Natural killer cell treated with Interleukin-12 subunit alpha and Interleukin-12 subunit beta and Interleukin-15 and Interleukin-18, amount 100 ng/mL, for 72 hours (primary cell): ENCODE measurements around the gene ADIRF. TPM values are rescaled to one million over a fixed set of nuclear protein-coding genes. Genes with fewer than 3 reads are reported as not detected.
"Not testable (repeated sequence)": the region's sequence is repeated elsewhere in the genome, so short reads cannot be mapped to it uniquely, and the experiment has no call there.

Source experiments
- ATAC-seq, 2 donors: fragments of 150-1000 bp; cut with Tn5 transposase in 1 of 2; sonication (Bioruptor Pico), chemical (Tn5 transposase) in 1 of 2; 2 replicates each; pipeline ENCODE4 v1.10.0; 2021
- DNase-seq: peaks from one replicate; pipeline ENCODE4 v3.0.0; 2022; ENCODE audit warnings: low spot score
- H3K27ac Mint-ChIP-seq, 2 donors: 1 replicate in 1 of 2; 2 replicates in 1 of 2; pipeline ENCODE4 v1.8.0; 2022; ENCODE audit warnings: mixed read lengths in 2 of 2, mild to moderate bottlenecking in 1 of 2, moderate library complexity in 1 of 2
- H3K27me3 Mint-ChIP-seq, 2 donors: 1 replicate in 1 of 2; 2 replicates in 1 of 2; pipeline ENCODE4 v1.8.0; 2022; ENCODE audit warnings: mixed read lengths in 2 of 2
- H3K36me3 Mint-ChIP-seq: one replicate; pipeline ENCODE4 v1.8.0; 2022; ENCODE audit warnings: mixed read lengths
- H3K4me1 Mint-ChIP-seq, 2 donors: 1 replicate in 1 of 2; 2 replicates in 1 of 2; pipeline ENCODE4 v1.8.0; 2022; ENCODE audit warnings: low read depth in 2 of 2, mixed read lengths in 2 of 2, mild to moderate bottlenecking in 1 of 2
- H3K4me3 Mint-ChIP-seq: one replicate; pipeline ENCODE4 v1.8.0; 2022; ENCODE audit warnings: mixed read lengths
- H3K9me3 Mint-ChIP-seq: 2 replicates; pipeline ENCODE4 v1.8.0; 2022; ENCODE audit warnings: mixed read lengths
- total RNA-seq, 2 donors: library from RNA; stranded (reverse); gene quantifications; one replicate each; pipeline ENCODE4 v1.2.3, GENCODE V29; 2022

ADIRF gene
- total RNA-seq, 2 donors from 2014 or later: not detected

DNA sequence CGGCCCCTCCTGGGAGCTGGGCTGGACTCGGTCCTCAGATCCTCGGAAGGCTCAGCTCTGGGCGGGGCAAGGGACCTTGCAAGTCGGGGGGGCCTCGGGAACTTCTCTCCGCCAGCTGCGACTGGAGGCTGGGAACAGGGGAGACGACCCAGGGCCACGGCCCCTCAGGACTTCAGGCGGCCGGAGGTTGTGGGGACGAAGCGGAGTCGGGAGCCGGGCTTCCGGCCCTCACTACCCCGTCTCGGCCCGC, 2.6 kb downstream of the ADIRF start:
- Mint-ChIP-seq H3K4me3 (peak overlapping the region; percentile 62), H3K27ac (no peak overlapping the region), H3K4me1 (peaks cover 12 to 18% of the 10 kb centered on the region in 2 donors), H3K27me3 (peaks cover 8 to 17% of the 10 kb centered on the region in 2 donors), H3K36me3 (no peaks in the 10 kb centered on the region), H3K9me3 (no peaks in the 10 kb centered on the region)
- DNase-seq (no peak), ATAC-seq (no peak)

DNA sequence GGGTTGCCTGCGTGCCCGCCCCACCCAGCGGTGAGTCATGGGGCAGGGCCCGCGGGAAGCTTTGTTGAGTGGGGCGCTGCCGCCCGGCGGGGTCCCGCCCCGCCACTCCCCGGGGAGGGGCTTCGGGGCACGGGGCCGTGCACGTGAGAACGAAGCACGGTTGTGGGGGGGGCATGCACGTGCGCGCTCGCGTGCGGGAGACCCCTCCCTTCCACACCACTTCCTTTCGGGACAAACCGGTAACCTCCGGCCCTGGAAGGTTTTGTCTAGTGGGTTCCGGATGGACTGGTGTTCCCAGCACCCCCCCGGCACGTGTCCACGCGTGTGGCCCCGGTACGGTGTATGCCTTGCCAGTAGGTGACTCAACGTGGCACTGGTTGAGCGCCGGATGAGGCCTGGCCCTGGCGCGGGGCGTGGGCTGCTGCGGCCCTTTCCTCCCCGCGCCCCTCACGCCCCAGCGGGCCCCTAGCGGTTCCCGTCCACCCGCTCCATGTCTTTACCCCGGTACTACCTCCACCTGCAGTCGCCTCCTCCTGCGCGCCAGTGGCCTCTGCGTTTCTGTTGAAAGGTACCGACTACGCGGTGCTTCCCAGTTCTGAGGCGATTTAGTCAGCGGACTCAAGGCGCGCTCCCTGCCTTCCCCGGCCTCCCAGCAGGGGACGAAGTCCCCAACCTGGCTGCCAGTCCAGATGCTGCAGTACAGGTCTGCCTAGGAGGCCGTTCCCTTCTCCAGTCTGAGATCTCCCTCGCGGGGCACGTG, 3.1 kb downstream of the ADIRF start:
- Mint-ChIP-seq H3K9me3 (no peaks in the 10 kb centered on the region), H3K4me3 (peak overlapping the region; percentile 83), H3K27me3 (peaks cover 8 to 16% of the 10 kb centered on the region in 2 donors), H3K27ac (peak overlapping the region; percentile 64 to 79), H3K36me3 (no peaks in the 10 kb centered on the region), H3K4me1 (peaks cover 12 to 14% of the 10 kb centered on the region in 2 donors)
- peak; percentile 86 for DNase-seq
- peak; percentile 94 for ATAC-seq

DNA sequence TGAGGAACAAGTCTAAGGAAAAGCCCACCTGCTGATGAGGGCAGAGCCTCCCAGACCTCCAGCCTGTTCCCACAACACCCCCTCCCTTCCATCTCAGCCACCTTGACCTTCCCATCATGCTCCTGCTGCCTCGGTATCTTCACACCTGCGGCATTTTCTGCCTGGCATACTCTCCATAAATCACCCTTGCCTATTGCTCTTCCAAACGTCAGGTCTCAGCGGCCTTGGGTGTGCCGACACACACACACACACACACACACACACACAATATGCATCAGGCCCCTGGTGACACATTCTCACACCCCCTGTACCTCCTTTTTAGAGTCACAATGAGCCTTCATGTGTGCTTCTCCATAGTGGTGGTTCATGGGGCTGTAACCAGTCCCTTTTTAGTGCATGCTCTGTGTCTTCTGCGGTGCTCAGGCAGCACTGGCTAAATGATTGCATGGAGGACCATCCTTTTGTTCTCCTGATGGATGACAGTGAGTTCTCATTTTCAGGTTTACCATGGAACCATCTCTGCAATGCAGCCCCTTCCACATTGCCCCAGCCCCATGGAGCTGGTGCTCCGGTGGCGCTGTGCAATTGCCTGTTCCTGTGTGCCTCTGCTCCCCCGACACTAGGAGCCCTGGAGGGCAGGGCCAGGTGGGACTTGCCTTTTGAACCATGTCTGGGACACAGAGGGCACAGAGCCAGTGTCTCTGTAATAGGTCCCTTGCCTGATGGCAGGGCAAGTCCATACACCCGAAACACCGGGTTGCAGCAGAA, 4.5 kb downstream of the ADIRF start:
- peaks cover 11 to 12% of the 10 kb centered on the region in 2 donors for H3K4me1 Mint-ChIP-seq
- DNase-seq: no peak

DNA sequence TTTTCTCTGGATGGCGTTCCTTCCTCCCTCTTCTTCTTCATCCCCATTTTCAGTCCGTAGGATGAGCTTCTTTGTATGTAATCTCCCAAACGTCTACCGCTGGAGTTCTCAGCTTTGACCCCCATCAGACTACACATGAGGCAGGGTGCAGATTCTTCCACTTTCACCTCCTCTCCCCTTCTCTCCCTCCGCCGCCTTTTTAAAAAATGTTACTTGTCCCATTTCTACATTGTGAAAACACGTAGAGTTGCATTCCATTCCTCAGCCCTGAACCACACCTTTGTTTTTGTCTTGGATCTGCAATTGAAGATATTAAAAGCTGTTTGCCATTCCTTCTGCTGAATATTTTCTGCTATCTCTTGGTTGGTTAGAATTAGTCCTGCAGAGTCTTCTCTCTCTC, 6.2 kb downstream of the ADIRF start:
- Mint-ChIP-seq H3K4me1 (peaks cover 11 to 12% of the 10 kb centered on the region in 2 donors), H3K27ac (no peak overlapping the region), H3K9me3 (no peaks in the 10 kb centered on the region), H3K36me3 (no peaks in the 10 kb centered on the region), H3K4me3 (no peak overlapping the region), H3K27me3 (peaks cover 8 to 17% of the 10 kb centered on the region in 2 donors)
- DNase-seq: no peak
- no peak for ATAC-seq

More for the DNA sequence above, 4.5 kb downstream of the ADIRF start:
- Mint-ChIP-seq H3K27ac (no peak overlapping the region), H3K9me3 (no peaks in the 10 kb centered on the region), H3K27me3 (peaks cover 8 to 17% of the 10 kb centered on the region in 2 donors), H3K4me3 (peak overlapping the region; percentile 39), H3K36me3 (no peaks in the 10 kb centered on the region)
- ATAC-seq: no peak

DNA sequence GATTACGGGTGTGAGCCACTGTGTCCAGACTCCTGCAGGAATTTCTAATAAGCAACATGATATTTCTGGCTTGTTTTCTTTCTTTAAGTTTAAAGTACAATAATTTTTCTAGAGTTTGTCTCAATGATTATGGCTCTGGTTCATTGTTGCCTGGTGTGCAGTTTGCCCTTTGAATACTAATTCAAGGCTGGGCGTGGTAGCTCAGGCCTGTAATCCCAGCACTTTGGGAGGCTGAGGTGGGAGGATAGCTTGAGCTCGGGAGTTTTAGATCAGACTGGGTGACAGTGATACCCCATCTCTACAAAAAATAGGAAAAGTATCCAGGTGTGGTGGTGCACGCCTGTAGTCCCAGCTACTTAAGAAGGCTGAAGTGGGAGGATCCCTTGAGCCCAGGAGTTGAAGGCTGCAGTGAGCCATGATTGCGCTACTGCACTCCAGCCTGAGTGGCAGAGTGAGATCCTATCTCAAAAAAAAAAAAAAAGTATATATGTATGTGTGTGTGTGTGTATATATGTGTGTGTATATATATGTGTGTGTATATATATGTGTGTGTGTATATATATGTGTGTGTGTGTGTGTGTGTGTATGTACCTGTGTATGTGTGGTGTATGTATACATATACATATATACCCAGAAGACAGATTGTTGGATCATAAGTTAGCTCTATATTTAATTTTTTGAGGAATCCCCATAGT, 8.2 kb downstream of the ADIRF start:
- Mint-ChIP-seq H3K4me3 (no peak overlapping the region), H3K36me3 (no peaks in the 10 kb centered on the region), H3K9me3 (no peaks in the 10 kb centered on the region), H3K27me3 (peaks cover 8 to 21% of the 10 kb centered on the region in 2 donors), H3K4me1 (peaks cover 11% of the 10 kb centered on the region in 2 donors), H3K27ac (no peak overlapping the region)
- ATAC-seq (no peak), DNase-seq (no peak)

DNA sequence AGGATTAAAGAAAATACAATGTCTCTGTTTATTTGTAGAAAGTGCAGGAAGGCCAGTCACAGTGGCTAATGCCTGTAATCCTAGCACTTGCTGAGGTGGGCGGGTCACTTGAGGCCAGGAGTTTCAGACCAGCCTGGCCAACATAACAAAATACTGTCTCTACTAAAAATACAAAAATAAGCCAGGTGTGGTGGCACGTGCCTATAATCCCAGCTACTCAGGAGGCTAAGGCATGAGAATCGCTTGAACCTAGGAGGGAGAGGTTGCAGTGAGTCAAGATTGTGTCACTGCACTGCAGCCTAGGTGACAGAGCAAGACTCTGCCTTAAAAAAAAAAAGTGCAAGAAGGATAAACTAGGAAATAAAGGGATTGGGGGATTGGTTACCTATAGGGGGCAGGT, 10.2 kb downstream of the ADIRF start:
- not testable (repeated sequence) for H3K4me3 Mint-ChIP-seq, H3K27ac Mint-ChIP-seq, H3K4me1 Mint-ChIP-seq, H3K9me3 Mint-ChIP-seq, DNase-seq, ATAC-seq, H3K36me3 Mint-ChIP-seq
- H3K27me3 Mint-ChIP-seq: peaks cover 0 to 24% of the 10 kb centered on the region in 2 donors

DNA sequence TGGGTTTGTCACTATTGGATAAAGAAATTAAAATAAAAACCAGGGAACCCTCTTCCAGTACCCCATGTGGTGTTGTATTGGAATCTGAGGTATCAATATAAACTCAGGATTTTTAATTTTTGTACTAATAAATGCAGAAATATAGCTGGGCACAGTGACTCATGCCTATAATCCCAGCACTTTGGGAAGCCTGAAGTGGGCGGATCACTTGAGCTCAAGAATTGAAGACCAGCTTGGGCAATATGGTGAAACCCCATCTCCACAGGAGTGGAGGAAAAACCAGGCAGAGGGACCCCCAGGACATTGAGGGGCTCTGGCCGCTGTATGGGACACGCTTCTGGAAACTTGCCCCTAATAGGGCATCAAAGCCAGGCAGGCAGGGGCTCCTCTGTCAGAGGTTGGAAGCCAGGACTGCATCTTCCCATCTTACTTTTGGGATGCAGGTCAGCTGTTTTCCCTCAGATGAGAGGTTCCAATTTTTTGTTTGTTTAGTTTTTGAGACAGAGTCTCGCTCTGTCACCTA, 11.1 kb downstream of the ADIRF start:
- DNase-seq (no peak), ATAC-seq (no peak)
- no peaks in the 10 kb centered on the region for H3K36me3 Mint-ChIP-seq
- H3K4me1 Mint-ChIP-seq: no peaks in the 10 kb centered on the region
- no peak overlapping the region for H3K27ac Mint-ChIP-seq
- peaks cover 0 to 22% of the 10 kb centered on the region in 2 donors for H3K27me3 Mint-ChIP-seq
- H3K9me3 Mint-ChIP-seq: no peaks in the 10 kb centered on the region
- H3K4me3 Mint-ChIP-seq: no peak overlapping the region

DNA sequence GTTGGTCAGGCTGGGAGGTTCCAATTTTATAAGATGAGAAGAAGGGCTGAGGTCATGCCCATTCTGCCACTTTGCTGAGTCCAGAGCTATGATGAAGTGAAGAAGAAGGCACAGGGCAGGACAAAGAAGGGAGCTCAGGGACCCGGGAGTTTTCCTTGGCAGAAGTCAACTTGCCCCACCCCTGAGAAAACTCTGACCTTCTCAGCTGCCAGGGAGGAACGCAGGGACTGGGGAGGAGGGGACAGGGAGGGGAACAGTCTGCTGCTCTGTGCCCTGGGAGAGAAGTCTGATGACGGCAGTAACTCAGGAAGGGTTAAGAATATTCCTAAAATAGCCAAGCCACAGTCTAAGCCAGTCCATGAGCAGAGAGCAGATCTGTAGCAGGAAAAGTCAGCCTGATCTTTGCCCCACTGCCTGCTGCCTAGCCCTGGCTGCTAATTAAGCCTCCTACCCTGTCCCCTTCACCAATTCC, 11.7 kb downstream of the ADIRF start:
- Mint-ChIP-seq H3K27me3 (peaks cover 0 to 17% of the 10 kb centered on the region in 2 donors), H3K4me3 (no peak overlapping the region), H3K9me3 (no peaks in the 10 kb centered on the region), H3K27ac (no peak overlapping the region), H3K4me1 (no peaks in the 10 kb centered on the region), H3K36me3 (no peaks in the 10 kb centered on the region)
- peak in 1 of 2 donors; percentile 28 for ATAC-seq
- DNase-seq: no peak

DNA sequence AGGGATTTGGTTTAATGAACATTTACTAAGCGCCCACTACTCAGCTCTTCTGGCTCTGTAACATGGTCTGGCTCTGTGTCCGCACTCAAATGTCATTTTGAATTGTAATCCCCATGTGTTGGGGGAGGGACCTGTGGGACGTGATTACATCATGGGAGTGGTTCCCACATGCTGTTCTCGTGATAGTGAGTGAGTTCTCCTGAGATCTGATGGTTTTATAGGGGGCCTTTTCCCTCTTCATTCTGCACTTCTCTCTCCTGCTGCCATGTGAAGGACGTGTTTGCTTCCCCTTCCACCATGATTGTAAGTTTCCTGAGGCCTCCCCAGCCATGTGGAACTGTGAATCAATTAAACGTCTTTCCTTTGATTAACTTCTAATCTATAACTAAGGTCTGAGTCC, 12.7 kb downstream of the ADIRF start:
- H3K4me1 Mint-ChIP-seq, DNase-seq, ATAC-seq, H3K27ac Mint-ChIP-seq, H3K36me3 Mint-ChIP-seq, H3K9me3 Mint-ChIP-seq, H3K4me3 Mint-ChIP-seq: not testable (repeated sequence)
- H3K27me3 Mint-ChIP-seq: peaks cover 3 to 17% of the 10 kb centered on the region in 2 donors

DNA sequence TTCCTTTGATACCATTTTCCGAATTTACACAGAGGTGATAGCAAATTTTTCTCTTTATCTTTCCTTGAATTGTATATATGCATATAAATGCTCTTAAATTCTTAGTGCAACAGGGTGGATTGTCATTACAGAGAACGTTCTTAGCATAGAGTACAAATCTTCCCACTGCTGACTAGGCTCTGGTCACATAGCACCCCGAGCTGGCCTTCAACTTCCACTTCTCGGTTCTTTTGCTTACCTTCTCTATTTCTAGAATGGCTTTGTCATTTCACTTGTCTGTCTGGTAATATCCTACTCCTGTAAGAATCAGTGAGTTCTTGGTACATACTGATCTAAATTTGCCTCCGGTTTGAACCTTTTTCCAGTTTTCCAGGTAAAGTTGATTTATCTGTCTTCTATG, 13.4 kb downstream of the ADIRF start:
- Mint-ChIP-seq H3K27ac (no peak overlapping the region), H3K4me1 (no peaks in the 10 kb centered on the region), H3K9me3 (no peaks in the 10 kb centered on the region), H3K27me3 (peaks cover 8 to 17% of the 10 kb centered on the region in 2 donors), H3K4me3 (no peak overlapping the region), H3K36me3 (no peaks in the 10 kb centered on the region)
- ATAC-seq (no peak), DNase-seq (no peak)

DNA sequence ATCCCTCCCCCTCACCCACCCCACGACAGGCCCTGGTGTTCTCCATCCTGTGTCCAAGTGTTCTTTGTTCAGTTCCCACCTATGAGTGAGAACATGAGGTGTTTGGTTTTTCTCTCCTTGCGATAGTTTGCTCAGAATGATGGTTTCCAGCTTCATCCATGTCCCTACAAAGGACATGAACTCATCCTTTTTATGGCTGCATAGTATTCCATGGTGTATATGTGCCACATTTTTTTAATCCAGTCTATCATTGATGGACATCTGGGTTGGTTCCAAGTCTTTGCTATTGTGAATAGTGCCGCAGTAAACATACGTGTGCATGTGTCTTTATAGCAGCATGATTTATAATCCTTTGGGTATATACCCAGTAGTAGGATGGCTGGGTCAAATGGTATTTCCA, 16.2 kb downstream of the ADIRF start:
- peaks cover 27 to 31% of the 10 kb centered on the region in 2 donors for H3K27me3 Mint-ChIP-seq
- H3K27ac Mint-ChIP-seq, H3K36me3 Mint-ChIP-seq, H3K4me3 Mint-ChIP-seq, ATAC-seq, H3K4me1 Mint-ChIP-seq, DNase-seq, H3K9me3 Mint-ChIP-seq: not testable (repeated sequence)

DNA sequence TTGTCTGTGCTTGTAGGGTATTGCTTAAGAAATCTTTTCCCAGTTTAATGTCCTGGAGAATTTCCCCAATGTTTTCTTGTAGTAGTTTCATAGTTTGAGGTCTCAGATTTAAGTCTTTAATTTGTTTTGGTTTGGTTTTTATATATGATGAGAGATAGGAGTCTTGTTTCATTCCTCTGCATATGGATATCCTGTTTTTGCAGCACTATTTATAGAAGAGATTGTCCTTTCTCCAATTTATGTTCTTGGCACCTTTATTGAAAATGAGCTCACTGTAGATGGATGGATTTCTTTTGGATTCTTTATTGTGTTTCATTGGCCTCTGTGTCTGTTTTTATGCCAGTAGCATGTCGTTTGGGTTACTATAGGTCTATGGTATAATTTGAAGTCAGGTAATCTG, 20.2 kb downstream of the ADIRF start:
- no peaks in the 10 kb centered on the region for H3K4me1 Mint-ChIP-seq
- no peak overlapping the region for H3K27ac Mint-ChIP-seq
- no peak for ATAC-seq
- peaks cover 25 to 46% of the 10 kb centered on the region in 2 donors for H3K27me3 Mint-ChIP-seq
- H3K4me3 Mint-ChIP-seq: no peak overlapping the region
- H3K36me3 Mint-ChIP-seq: no peaks in the 10 kb centered on the region
- no peak for DNase-seq
- no peaks in the 10 kb centered on the region for H3K9me3 Mint-ChIP-seq

DNA sequence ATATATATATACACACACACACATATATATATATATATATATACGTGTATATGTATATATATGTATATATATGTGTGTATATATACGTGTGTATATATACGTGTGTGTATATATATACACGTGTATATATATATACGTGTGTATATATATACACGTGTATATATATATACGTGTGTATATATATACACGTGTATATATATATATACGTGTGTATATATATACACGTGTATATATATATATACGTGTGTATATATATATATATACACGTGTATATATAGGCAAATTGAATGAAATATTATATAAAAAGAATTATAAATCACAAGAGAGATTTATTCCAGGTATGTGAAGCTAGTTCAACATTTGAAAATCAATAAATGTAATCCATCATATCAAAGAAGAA, 23.1 kb downstream of the ADIRF start:
- H3K36me3 Mint-ChIP-seq, ATAC-seq, H3K27ac Mint-ChIP-seq, H3K4me1 Mint-ChIP-seq, H3K9me3 Mint-ChIP-seq, H3K4me3 Mint-ChIP-seq, DNase-seq: not testable (repeated sequence)
- H3K27me3 Mint-ChIP-seq: peaks cover 25 to 40% of the 10 kb centered on the region in 2 donors

DNA sequence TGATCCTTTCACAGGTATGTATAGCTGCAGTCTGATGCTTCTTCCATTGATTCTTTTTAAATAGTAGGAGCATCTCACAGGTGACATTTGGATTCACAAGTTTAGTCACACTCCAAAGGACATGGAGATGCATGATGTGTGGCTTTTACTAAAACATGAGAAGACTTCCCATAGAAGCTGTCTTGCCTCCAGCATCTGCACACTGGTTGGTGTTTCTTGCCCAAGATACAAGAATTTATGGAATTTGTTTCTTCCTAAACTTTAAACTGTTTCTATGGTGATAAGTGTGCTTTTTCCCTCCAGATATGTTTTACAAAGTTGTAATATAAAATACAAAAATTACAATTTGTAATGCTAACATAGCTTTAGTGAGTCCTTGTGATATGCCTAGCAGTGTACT, 24.2 kb downstream of the ADIRF start:
- Mint-ChIP-seq H3K27me3 (peaks cover 22 to 36% of the 10 kb centered on the region in 2 donors), H3K4me1 (no peaks in the 10 kb centered on the region), H3K4me3 (no peak overlapping the region), H3K36me3 (no peaks in the 10 kb centered on the region), H3K9me3 (no peaks in the 10 kb centered on the region), H3K27ac (no peak overlapping the region)
- ATAC-seq: no peak
- DNase-seq: no peak
